Renal cortex interstitium (tissue), 11 donors: Measurements from ENCODE around the gene PANX2. TPM values are rescaled to one million over a fixed set of nuclear protein-coding genes. Genes with fewer than 3 reads are reported as not detected.

Experiments
- DNase-seq, 11 donors: peaks; one replicate each; pipeline ENCODE4 v3.0.0-alpha.2; 2013; ENCODE audit warnings: low read depth in 9 of 11, low spot score in 4 of 11; ENCODE audit errors: extremely low read depth in 1 of 11
- polyA plus RNA-seq, 3 donors: library from polyadenylated mRNA; unstranded; fragments of 120-200 nt; gene quantifications; one replicate each; pipeline ENCODE4 v1.2.1, GENCODE V29; 2013; ENCODE audit not compliant: insufficient read length in 3 of 3

The PANX2 gene
- polyA plus RNA-seq, 3 donors: 1.3 to 2.2 (median 1.5) TPM

GRCh38 chr22:50218153-50218995 lies 47.8 kb downstream of the PANX2 start:
- DNase-seq: no peak

GRCh38 chr22:50218996-50219727 lies 48.6 kb downstream of the PANX2 start:
- DNase-seq: no peak

- DNase-seq: no peak
These were observed 49.5 kb downstream of the PANX2 start for GRCh38 chr22:50219800-50220602.

- DNase-seq: no peak
These were observed 50.3 kb downstream of the PANX2 start for GRCh38 chr22:50220603-50221409.

GRCh38 chr22:50221410-50222300 lies 51.1 kb downstream of the PANX2 start:
- no peak for DNase-seq

- DNase-seq: no peak
These were observed 52.0 kb downstream of the PANX2 start for GRCh38 chr22:50222508-50222907.

- DNase-seq: no peak
These were observed 53.5 kb downstream of the PANX2 start for GRCh38 chr22:50224071-50224470.

GRCh38 chr22:50225200-50225969 lies 54.9 kb downstream of the PANX2 start:
- no peak for DNase-seq

GRCh38 chr22:50226063-50226874 lies 55.7 kb downstream of the PANX2 start:
- no peak for DNase-seq

- DNase-seq: no peak
These were observed 56.3 kb downstream of the PANX2 start for GRCh38 chr22:50226875-50227165.

- DNase-seq: no peak
These were observed 57.2 kb downstream of the PANX2 start for GRCh38 chr22:50227579-50228215.

- no peak for DNase-seq
These were observed 57.8 kb downstream of the PANX2 start for GRCh38 chr22:50228366-50228765.

- no peak for DNase-seq
These were observed 58.8 kb downstream of the PANX2 start for GRCh38 chr22:50229370-50229769.
